GM18526 (cell line): Measurements from ENCODE around the gene RNF111.

Source experiments
- POLR2A ChIP-seq: IDR thresholded peaks from 3 replicates; pipeline ENCODE4 v1.6.1; 2011; ENCODE audit not compliant: insufficient read length; ENCODE audit errors: extremely low read depth

RNF111 gene

GRCh38 chr15:59099162-59099685 is 111.8 kb downstream of the RNF111 start:
- no peak for TF ChIP-seq POLR2A

DNA sequence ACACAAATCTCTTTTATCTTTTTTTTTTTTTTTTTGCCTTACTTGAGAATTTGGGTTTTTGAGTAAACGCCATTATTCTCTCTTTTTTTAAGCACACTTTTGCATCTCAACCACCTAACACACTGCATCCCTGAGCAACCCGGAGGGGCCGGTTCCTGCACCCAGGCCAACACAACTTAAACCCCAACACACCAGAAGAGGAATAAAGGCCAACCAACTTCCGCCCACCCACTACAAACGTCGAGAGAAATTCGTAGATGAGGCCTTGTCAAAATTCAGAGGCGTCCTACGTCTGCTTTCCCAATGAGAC is 117.1 kb downstream of the RNF111 start:
- TF ChIP-seq POLR2A, result no peak

- TF ChIP-seq POLR2A, result peak; percentile 87
These were observed 117.7 kb downstream of the RNF111 start, which contains the start of gene CCNB2 for GRCh38 chr15:59104912-59105732. Gene CCNB2, plus strand, starts transcription at chr15:59105146. Its CDS starts 123 bp downstream, at chr15:59105269.

DNA sequence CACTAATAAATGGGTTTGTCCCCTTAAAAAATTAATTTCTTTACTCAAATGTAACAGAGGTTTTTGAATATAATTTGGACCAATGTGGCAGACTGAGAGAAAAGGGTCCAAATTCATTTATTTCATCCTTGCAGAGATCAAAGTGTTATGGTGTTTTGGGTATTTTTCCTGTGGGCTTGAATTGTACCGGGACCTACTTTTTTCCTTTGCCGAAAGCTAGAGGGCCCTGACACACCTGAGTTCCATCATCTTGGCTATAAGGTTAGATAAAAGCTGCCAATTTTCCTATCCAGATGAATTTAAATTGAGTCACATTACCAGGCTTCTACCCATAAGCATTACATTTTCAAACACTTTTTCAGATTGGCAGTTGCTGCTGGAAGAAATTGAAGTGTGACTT is 118.4 kb downstream of the RNF111 start:
- TF ChIP-seq POLR2A, result no peak

DNA sequence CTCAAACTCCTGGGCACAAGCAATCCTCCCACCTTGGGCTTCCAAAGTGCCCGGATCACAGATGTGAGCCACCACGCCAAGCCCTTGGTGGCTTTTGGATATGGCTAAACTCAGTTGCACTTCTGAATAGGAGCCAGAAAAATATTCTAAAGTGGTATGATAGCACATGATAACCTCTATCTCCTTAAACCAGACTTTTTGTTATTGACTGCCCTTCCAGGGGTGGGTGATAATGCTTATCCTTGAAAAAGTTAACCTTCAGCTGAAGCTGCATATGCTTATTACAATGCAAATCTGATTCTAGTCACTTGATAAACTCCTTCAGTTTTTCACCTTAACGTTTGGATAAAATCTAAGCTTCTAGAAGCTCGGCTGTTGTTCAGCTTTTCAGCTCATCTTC is 123.8 kb downstream of the RNF111 start:
- TF ChIP-seq POLR2A, result no peak

DNA sequence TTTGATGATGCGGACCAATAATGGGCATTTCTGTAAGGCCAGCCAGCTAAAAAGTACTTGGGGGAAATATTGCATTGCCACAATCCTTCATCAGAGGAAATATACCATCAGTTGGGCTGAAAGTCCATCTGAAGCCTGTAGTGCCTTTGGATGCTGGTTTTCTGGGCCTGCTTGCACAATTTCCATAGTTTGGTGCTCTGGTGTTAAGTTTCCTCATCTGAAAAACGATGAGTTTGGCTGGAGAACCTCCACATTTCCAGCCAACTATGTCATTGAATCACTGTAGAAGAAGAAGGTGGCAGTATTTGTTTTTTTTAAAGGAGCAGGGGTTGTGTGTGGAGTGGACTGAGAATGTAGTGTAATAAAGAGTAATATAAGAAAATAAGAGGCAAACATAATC is 127.6 kb downstream of the RNF111 start:
- TF ChIP-seq POLR2A, result no peak

DNA sequence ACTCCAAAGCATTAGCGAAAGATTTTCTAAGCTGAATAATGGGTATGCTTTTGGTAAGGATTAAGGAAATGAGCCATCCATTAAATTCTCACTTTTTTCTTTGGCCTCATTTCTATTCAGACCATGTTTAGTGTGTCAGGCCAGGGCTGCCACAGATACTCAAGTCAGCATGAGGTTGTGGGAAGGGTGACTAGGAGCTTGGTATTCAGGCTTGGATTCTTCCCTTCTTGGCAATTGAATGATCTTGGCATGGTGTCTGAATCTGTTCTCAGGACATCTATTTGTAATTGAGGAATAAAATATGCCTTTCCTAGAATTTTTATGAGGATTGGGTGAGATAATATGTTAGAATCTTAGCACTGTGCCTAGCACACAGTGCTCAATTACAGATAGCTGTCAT is 128.7 kb downstream of the RNF111 start:
- no peak for TF ChIP-seq POLR2A

DNA sequence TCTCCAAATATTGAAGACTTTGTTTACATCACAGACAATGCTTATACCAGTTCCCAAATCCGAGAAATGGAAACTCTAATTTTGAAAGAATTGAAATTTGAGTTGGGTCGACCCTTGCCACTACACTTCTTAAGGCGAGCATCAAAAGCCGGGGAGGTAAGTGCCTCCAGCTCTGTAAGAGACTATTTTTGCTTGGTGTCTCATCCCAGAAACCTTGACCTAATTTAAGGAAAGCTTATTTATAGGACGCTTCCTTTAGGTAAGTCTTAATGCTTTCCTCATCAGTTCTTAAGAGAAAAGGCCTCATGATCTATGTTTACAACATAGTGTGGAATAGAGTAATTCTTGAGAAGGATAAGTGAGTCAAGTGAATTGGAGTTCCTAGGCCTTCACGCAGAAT is 129.3 kb downstream of the RNF111 start:
- no peak for TF ChIP-seq POLR2A

DNA sequence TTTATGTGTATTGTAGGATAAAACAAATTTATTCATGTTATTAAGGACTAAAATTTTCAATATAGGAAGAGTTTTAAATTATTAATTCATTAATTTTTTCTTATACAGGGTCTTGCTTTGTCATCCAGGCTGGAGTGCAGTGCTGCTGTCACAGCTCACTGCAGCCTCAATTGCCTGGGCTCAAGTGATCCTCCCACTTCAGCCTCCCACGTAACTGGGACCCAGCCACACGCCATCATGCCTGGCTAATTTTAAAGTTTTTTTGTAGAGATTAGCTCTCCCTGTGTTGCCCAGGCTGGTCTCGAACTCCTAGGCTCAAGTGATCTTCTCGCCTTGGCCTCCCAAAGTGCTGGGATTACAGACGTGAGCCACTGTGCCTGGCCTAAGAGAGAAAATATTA is 132.2 kb downstream of the RNF111 start:
- no peak for TF ChIP-seq POLR2A

DNA sequence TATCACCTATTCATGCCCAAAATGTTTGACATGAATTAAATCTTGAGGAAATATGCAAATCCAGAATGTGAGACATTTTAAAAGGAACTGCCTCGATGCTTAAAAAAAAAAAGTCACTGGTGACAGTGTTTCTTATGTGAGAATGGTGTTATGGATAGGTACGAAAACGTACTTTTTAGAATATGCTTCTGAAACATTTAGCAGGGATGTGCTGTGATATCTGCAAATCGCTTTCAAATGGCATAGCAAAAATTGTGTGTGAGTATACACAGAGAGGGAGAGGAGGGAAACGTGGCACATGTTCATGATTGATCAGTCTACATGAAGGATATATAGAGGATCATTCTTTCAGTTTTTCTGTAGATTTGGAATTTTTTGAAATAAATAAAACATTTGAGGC is 133.5 kb downstream of the RNF111 start:
- no peak for TF ChIP-seq POLR2A

GRCh38 chr15:59124261-59124660 is 136.8 kb downstream of the RNF111 start:
- TF ChIP-seq POLR2A, result no peak

GRCh38 chr15:59131456-59131855 is 144.0 kb downstream of the RNF111 start:
- no peak for TF ChIP-seq POLR2A

- no peak for TF ChIP-seq POLR2A
These were observed 144.6 kb downstream of the RNF111 start for GRCh38 chr15:59131969-59132562.

DNA sequence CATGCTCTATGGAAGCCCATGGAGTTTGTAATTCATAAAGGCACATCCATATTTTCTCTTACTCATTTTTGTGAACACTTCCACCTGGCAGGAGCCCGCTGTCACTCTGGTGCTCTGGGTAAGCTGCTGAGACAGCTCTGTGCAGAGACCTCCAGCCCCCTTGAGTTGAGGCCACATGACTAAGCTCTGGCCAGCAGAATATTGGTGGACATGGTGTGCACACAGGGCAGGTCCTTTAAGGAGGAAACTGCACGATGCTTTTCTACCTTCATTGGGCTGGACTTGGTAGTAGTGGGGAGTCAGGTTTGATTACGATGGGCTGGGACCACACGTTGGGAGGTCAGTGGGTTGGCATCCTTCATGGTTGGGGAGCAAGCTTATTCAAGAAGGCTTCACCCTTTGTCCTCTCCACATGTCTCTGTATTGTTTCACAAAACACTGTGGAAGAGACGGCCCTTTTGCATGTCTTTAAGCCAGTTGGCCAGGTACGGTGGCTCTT is 146.5 kb downstream of the RNF111 start:
- TF ChIP-seq POLR2A, result peak; percentile 14

GRCh38 chr15:59137566-59137965 is 150.1 kb downstream of the RNF111 start:
- TF ChIP-seq POLR2A, result no peak

DNA sequence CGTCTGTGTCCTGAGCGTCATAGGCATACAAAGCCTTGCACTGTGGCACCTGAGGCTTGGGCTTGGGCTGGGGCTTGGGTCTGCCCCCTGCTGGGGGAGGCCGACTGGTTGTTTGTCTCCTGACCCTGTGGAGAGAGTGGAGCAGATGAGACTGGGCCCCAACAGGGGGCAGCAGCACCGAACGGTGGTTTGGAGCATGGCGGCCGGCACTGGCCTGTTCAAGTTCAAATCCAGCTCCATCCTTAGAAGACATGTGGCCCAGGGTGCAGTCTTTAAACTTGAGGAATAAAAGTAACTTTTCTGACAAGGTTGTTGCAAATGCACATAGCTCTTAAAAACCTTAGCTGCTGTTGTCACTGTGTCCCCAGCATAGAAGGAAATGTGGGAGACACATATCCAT is 150.8 kb downstream of the RNF111 start:
- TF ChIP-seq POLR2A, result no peak

DNA sequence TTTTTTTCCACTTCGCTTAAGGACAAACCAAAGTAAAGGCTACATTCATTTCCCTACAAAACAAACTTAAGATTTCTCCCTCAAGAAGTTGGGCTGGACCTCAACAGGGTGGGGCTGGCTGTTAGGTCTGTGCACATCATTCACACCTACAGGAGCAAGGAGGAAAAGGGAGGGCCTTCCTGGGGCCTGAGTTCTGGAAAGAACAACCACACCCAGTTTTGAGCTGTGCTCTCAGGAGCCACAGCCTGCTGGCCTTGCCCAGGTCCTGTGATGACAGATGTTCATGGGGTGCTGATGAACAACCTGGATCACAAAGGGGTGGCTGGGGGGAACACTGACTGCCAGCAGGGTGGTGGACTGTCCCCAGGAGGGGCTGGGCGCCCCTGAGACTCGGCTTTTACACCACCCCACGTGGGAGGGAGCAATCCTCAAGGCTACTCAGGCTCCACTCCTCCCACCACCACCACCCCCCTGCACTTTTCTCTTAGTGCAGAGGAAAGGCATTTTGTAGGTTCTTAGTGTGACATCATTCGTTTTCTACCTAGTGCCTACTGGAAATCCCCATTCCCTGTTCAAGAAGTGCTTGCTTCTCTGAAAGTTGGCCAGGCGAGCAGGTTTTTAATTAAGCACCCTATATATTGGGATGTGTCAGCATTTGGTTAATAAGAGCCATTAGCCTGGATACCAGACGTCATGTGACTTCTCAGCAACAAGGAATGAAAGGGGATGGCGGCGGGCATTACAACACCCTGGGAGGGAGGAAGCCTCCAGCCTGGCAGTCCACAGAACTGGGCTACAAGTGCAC is 153.2 kb downstream of the RNF111 start:
- TF ChIP-seq POLR2A, result no peak
